Lung (tissue), 12 donors: ENCODE results near the gene SLC5A3. TPM values are rescaled to one million over a fixed set of nuclear protein-coding genes. Genes with fewer than 3 reads are reported as not detected.

Experiments
- ATAC-seq: fragments of 200-7000 bp; cut with Tn5 transposase; one replicate; pipeline ENCODE4 v1.9.1; 2020; ENCODE audit warnings: moderate number of reproducible peaks; ENCODE audit not compliant: insufficient read depth, low FRiP score
- DNase-seq, 3 donors: peaks; one replicate each; pipeline ENCODE4 v3.0.0-alpha.2; 2013 to 2017
- H3K27ac ChIP-seq, 2 donors: one replicate each; pipeline ENCODE4 v1.5.1; 2013; ENCODE audit warnings: mild to moderate bottlenecking in 2 of 2, moderate library complexity in 2 of 2, control low read depth in 1 of 2, inconsistent platforms in 1 of 2, low read depth in 1 of 2, low read length in 1 of 2
- H3K27me3 ChIP-seq, 3 donors: one replicate each; pipeline ENCODE4 v1.5.1; 2013; ENCODE audit warnings: low read length in 2 of 3; ENCODE audit not compliant: control insufficient read depth in 3 of 3, insufficient read depth in 3 of 3
- H3K36me3 ChIP-seq, 4 donors: one replicate each; pipeline ENCODE4 v1.5.1; 2013; ENCODE audit warnings: low read length in 4 of 4, mild to moderate bottlenecking in 1 of 4, moderate library complexity in 1 of 4; ENCODE audit not compliant: control insufficient read depth in 4 of 4, insufficient read depth in 4 of 4
- H3K4me1 ChIP-seq, 5 donors: one replicate each; pipeline ENCODE4 v1.5.1; 2013; ENCODE audit warnings: low read length in 5 of 5, mild to moderate bottlenecking in 2 of 5, moderate library complexity in 1 of 5; ENCODE audit not compliant: control insufficient read depth in 5 of 5, insufficient read depth in 5 of 5
- H3K4me3 ChIP-seq: one replicate; pipeline ENCODE4 v1.5.1; 2013; ENCODE audit warnings: mild to moderate bottlenecking, control low read depth, moderate library complexity
- H3K9ac ChIP-seq, 2 donors: one replicate each; pipeline ENCODE4 v1.5.1; 2013; ENCODE audit warnings: low read length in 2 of 2, control low read depth in 1 of 2; ENCODE audit not compliant: insufficient read depth in 1 of 2
- H3K9me3 ChIP-seq, 4 donors: one replicate each; pipeline ENCODE4 v1.5.1; 2013; ENCODE audit warnings: low read length in 3 of 4, mild to moderate bottlenecking in 1 of 4, moderate library complexity in 1 of 4; ENCODE audit not compliant: control insufficient read depth in 4 of 4, insufficient read depth in 3 of 4
- CTCF ChIP-seq: IDR thresholded peaks from 2 replicates; pipeline ENCODE4 v1.5.1; 2012; ENCODE audit warnings: mild to moderate bottlenecking; ENCODE audit errors: control extremely low read depth, extremely low read depth
- WGBS, 2 donors: extraction: QIAGEN DNeasy Blood & Tissue Kit; methylation state at CpG; one replicate each; pipeline ENCODE4 v1.1.7; 2013; 5-methylcytosine and 5-hydroxymethylcytosine counted together
- polyA plus RNA-seq, 2 donors: library from polyadenylated mRNA; stranded (reverse); fragments of 200-250 nt; gene quantifications; one replicate each; pipeline ENCODE4 v1.2.1, GENCODE V29; 2013
- total RNA-seq, 2 donors: library from RNA; depleted of rRNA in 1 of 2; stranded (reverse); fragments of >200 nt in 1 of 2; gene quantifications; one replicate each; pipeline ENCODE4 v1.2.1, GENCODE V29; 2014 to 2021
- donor health status: control.
- donor health status: control.
- donor health status: Bipolar disorder and iron deficiency.
- donor health status: healthy.
- donor health status: DM: yes; HTN: yes; CAD: no.

Gene SLC5A3
- total and polyA plus RNA-seq, 4 donors: 1.8 to 49.1 (median 7.0) TPM

GRCh38 chr21:34082769-34083168, 9.4 kb downstream of the SLC5A3 start:
- Histone ChIP-seq H3K4me3 (no peak overlapping the region), H3K36me3 (peaks cover 0 to 4% (median 2%) of the 10 kb centered on the region in 4 donors), H3K4me1 (peaks cover 0 to 34% (median 7%) of the 10 kb centered on the region in 5 donors), H3K27me3 (no peaks in the 10 kb centered on the region), H3K9me3 (no peaks in the 10 kb centered on the region), H3K27ac (no peak overlapping the region), H3K9ac (no peak overlapping the region)
- no peak for ATAC-seq
- no peak for TF ChIP-seq CTCF
- no peak for DNase-seq
- WGBS, 2 donors: 81 to 92% methylated on average over 4 of the region's 4 CpGs

GRCh38 chr21:34083357-34083756, 10.0 kb downstream of the SLC5A3 start:
- Histone ChIP-seq H3K9me3 (no peaks in the 10 kb centered on the region), H3K4me3 (no peak overlapping the region), H3K27ac (no peak overlapping the region), H3K9ac (no peak overlapping the region), H3K4me1 (peaks cover 0 to 29% (median 7%) of the 10 kb centered on the region in 5 donors), H3K36me3 (peaks cover 0 to 4% (median under 1%) of the 10 kb centered on the region in 4 donors), H3K27me3 (no peaks in the 10 kb centered on the region)
- WGBS, 2 donors: 91 to 94% methylated on average over 3 of the region's 3 CpGs
- no peak for TF ChIP-seq CTCF
- ATAC-seq: no peak
- DNase-seq: no peak

DNA sequence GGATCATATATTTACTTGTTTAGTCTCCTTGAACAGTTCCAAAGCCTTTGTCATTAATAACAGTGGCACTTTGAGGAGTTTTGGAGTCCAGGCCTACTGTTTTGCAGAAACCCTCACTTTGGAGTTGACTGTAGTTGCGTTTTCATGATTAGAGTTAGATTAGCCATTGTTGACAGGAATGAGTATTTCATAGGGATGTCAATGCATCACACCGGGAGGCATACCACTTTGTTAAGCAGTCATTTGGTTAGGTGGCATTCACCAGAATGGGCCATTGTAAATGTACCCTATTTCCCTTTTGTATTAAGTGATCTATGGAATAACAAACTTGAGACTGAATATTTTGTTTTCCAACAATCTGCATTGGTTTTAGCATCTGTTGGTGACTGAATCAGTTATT, 11.8 kb downstream of the SLC5A3 start:
- Histone ChIP-seq H3K9ac (no peak overlapping the region), H3K27ac (no peak overlapping the region), H3K4me1 (peaks cover 0 to 38% (median 4%) of the 10 kb centered on the region in 5 donors), H3K9me3 (no peaks in the 10 kb centered on the region), H3K36me3 (peaks cover 0 to 4% (median 2%) of the 10 kb centered on the region in 4 donors), H3K27me3 (no peaks in the 10 kb centered on the region), H3K4me3 (no peak overlapping the region)
- DNase-seq (no peak), ATAC-seq (no peak)
- WGBS, 2 donors: 94 to 96% methylated on average over 2 of the region's 2 CpGs
- TF ChIP-seq CTCF: no peak

- H3K9me3 ChIP-seq: no peaks in the 10 kb centered on the region
- no peaks in the 10 kb centered on the region for H3K27me3 ChIP-seq
- ATAC-seq (no peak), DNase-seq (no peak)
- H3K4me1 ChIP-seq: peaks cover 0 to 31% (median 4%) of the 10 kb centered on the region in 5 donors
- H3K4me3 ChIP-seq: no peak overlapping the region
- no peak overlapping the region for H3K9ac ChIP-seq
- peaks cover 0 to 3% (median 2%) of the 10 kb centered on the region in 4 donors for H3K36me3 ChIP-seq
- H3K27ac ChIP-seq: no peak overlapping the region
- WGBS, 2 donors: 86 to 90% methylated on average over 5 of the region's 5 CpGs
- TF ChIP-seq CTCF: no peak
Observed at GRCh38 chr21:34086887-34087306, 13.5 kb downstream of the SLC5A3 start.
